H9 (cell line): Measurements from ENCODE around the gene ADGRA1. TPM values are rescaled to one million over a fixed set of nuclear protein-coding genes. Genes with fewer than 3 reads are reported as not detected.

Source experiments
- DNase-seq: peaks from one replicate; pipeline ENCODE4 v3.0.0-alpha.2; 2017
- H2AFZ ChIP-seq: one replicate; pipeline ENCODE4 v1.6.1; 2013; ENCODE audit warnings: mild to moderate bottlenecking, low read length, control low read depth, moderate library complexity
- H2AK5ac ChIP-seq: 2 replicates; pipeline ENCODE4 v1.6.1; 2013; ENCODE audit warnings: low read length, control low read depth, mixed read lengths; ENCODE audit not compliant: insufficient read length
- H2BK120ac ChIP-seq: one replicate; pipeline ENCODE4 v1.6.1; 2013; ENCODE audit warnings: low read depth, mild to moderate bottlenecking, low read length, control low read depth, inconsistent platforms; ENCODE audit not compliant: poor library complexity, severe bottlenecking
- H2BK12ac ChIP-seq: 2 replicates; pipeline ENCODE4 v1.6.1; 2013; ENCODE audit warnings: low read length, control low read depth, mixed read lengths, low read depth; ENCODE audit not compliant: insufficient read length
- H2BK15ac ChIP-seq: 2 replicates; pipeline ENCODE4 v1.6.1; 2013; ENCODE audit warnings: low read depth, low read length, control low read depth
- H2BK20ac ChIP-seq: one replicate; pipeline ENCODE4 v1.6.1; 2013; ENCODE audit warnings: low read depth, mild to moderate bottlenecking, low read length, control low read depth, inconsistent platforms; ENCODE audit not compliant: poor library complexity, severe bottlenecking
- H2BK5ac ChIP-seq: 2 replicates; pipeline ENCODE4 v1.6.1; 2013; ENCODE audit warnings: low read length, control low read depth, mixed read lengths; ENCODE audit not compliant: insufficient read length
- H3K14ac ChIP-seq: 2 replicates; pipeline ENCODE4 v1.6.1; 2013; ENCODE audit warnings: low read length, control low read depth; ENCODE audit not compliant: insufficient read depth
- H3K18ac ChIP-seq: 2 replicates; pipeline ENCODE4 v1.6.1; 2013; ENCODE audit warnings: low read depth, mild to moderate bottlenecking, mixed read lengths, low read length, control low read depth; ENCODE audit not compliant: insufficient read length
- H3K23ac ChIP-seq: 2 replicates; pipeline ENCODE4 v1.6.1; 2013; ENCODE audit warnings: low read length, control low read depth, mixed read lengths, low read depth; ENCODE audit not compliant: insufficient read length
- H3K23me2 ChIP-seq: 2 replicates; pipeline ENCODE4 v1.6.1; 2013; ENCODE audit warnings: low read depth, mild to moderate bottlenecking, mixed read lengths, low read length, control low read depth; ENCODE audit not compliant: insufficient read length, poor library complexity, severe bottlenecking
- H3K27ac ChIP-seq: 2 replicates; pipeline ENCODE4 v1.5.1; 2013; ENCODE audit warnings: low read length, control low read depth, mixed read lengths, low read depth; ENCODE audit not compliant: insufficient read length
- H3K27me3 ChIP-seq: 2 replicates; pipeline ENCODE4 v1.6.1; 2013; ENCODE audit warnings: low read length, control low read depth, inconsistent platforms; ENCODE audit not compliant: insufficient read depth
- H3K4ac ChIP-seq: 2 replicates; pipeline ENCODE4 v1.6.1; 2013; ENCODE audit warnings: low read depth, mild to moderate bottlenecking, control low read depth, inconsistent platforms, low read length, moderate library complexity
- H3K4me1 ChIP-seq: 2 replicates; pipeline ENCODE4 v1.6.1; 2013; ENCODE audit warnings: low read length, control low read depth, inconsistent platforms; ENCODE audit not compliant: insufficient read depth
- H3K4me2 ChIP-seq: 2 replicates; pipeline ENCODE4 v1.6.1; 2013; ENCODE audit warnings: low read length, control low read depth, mixed read lengths; ENCODE audit not compliant: insufficient read length, insufficient read depth
- H3K56ac ChIP-seq: 2 replicates; pipeline ENCODE4 v1.6.1; 2013; ENCODE audit warnings: low read depth, mild to moderate bottlenecking, mixed read lengths, low read length, control low read depth; ENCODE audit not compliant: insufficient read length
- H3K79me1 ChIP-seq: 2 replicates; pipeline ENCODE4 v1.6.1; 2013; ENCODE audit warnings: low read depth, mild to moderate bottlenecking, moderate library complexity, low read length, control low read depth, inconsistent platforms; ENCODE audit not compliant: insufficient read depth, poor library complexity, severe bottlenecking
- H3K79me2 ChIP-seq: 2 replicates; pipeline ENCODE4 v1.6.1; 2013; ENCODE audit warnings: low read length, control low read depth, inconsistent platforms; ENCODE audit not compliant: insufficient read depth
- H3K9ac ChIP-seq: 2 replicates; pipeline ENCODE4 v1.6.1; 2013; ENCODE audit warnings: low read length, control low read depth, mixed read lengths; ENCODE audit not compliant: insufficient read length; ENCODE audit errors: extremely low read depth
- H3K9me3 ChIP-seq: one replicate; pipeline ENCODE4 v1.6.1; 2013; ENCODE audit warnings: low read depth, low read length, inconsistent platforms; ENCODE audit not compliant: control insufficient read depth
- H3T11ph ChIP-seq: one replicate; pipeline ENCODE4 v1.6.1; 2013; ENCODE audit warnings: mild to moderate bottlenecking, low read length, control low read depth, inconsistent platforms
- H4K20me1 ChIP-seq: one replicate; pipeline ENCODE4 v1.6.1; 2013; ENCODE audit not compliant: control insufficient read depth, insufficient read length, insufficient read depth
- H4K5ac ChIP-seq: 2 replicates; pipeline ENCODE4 v1.6.1; 2013; ENCODE audit warnings: low read depth, mild to moderate bottlenecking, mixed read lengths, low read length, control low read depth; ENCODE audit not compliant: insufficient read length
- H4K8ac ChIP-seq: replicated peaks from 2 replicates; pipeline ENCODE4 v1.6.1; 2013; ENCODE audit warnings: low read length, control low read depth, mixed read lengths, low read depth; ENCODE audit not compliant: insufficient read length
- H4K91ac ChIP-seq: 2 replicates; pipeline ENCODE4 v1.6.1; 2013; ENCODE audit warnings: low read depth, mild to moderate bottlenecking, moderate library complexity, mixed read lengths, low read length, control low read depth; ENCODE audit not compliant: insufficient read length
- H3K27ac Mint-ChIP-seq, 3 experiments: 2 replicates in 2 of 3; 3 replicates in 1 of 3; pipeline ENCODE4 v1.8.0; 2020 to 2021; ENCODE audit warnings: mixed read lengths in 3 of 3, mild to moderate bottlenecking in 1 of 3, moderate library complexity in 1 of 3
- H3K27me3 Mint-ChIP-seq: 2 replicates; pipeline ENCODE4 v1.8.0; 2021; ENCODE audit warnings: low read depth, mild to moderate bottlenecking, moderate library complexity, mixed read lengths
- H3K36me3 Mint-ChIP-seq, 3 experiments: 2 replicates in 2 of 3; 3 replicates in 1 of 3; pipeline ENCODE4 v1.8.0; 2020 to 2021; ENCODE audit warnings: low read depth in 3 of 3, mixed read lengths in 3 of 3; ENCODE audit not compliant: insufficient read depth in 1 of 3
- H3K4me1 Mint-ChIP-seq, 2 experiments: 2 replicates each; pipeline ENCODE4 v1.8.0; 2020; ENCODE audit warnings: mixed read lengths in 2 of 2
- H3K4me3 Mint-ChIP-seq, 2 experiments: 2 replicates in 1 of 2; 3 replicates in 1 of 2; pipeline ENCODE4 v1.8.0; 2020 to 2021; ENCODE audit warnings: mild to moderate bottlenecking in 2 of 2, mixed read lengths in 2 of 2, moderate library complexity in 1 of 2
- H3K9me3 Mint-ChIP-seq, 2 experiments: 2 replicates in 1 of 2; 3 replicates in 1 of 2; pipeline ENCODE4 v1.8.0; 2020; ENCODE audit warnings: mild to moderate bottlenecking in 2 of 2, mixed read lengths in 2 of 2, moderate library complexity in 1 of 2
- CTCF ChIP-seq: fragments of 200-600 bp; sonication (generic); conservative IDR thresholded peaks from 3 replicates; pipeline ENCODE4 v1.8.0; 2021; ENCODE audit warnings: antibody characterized with exemption, mild to moderate bottlenecking
- WGBS: extraction: QIAGEN DNeasy Blood & Tissue Kit; methylation state at CpG from one replicate; pipeline ENCODE4 v1.1.7; 2013; ENCODE audit warnings: missing lambda C conversion rate, low lambda C conversion rate, mixed read lengths; ENCODE audit not compliant: insufficient read length; ENCODE audit errors: extremely low coverage; 5-methylcytosine and 5-hydroxymethylcytosine counted together
- total RNA-seq: library from RNA; stranded (reverse); gene quantifications from 2 replicates; pipeline ENCODE4 v1.2.1, GENCODE V29; 2021

ADGRA1 gene
- total RNA-seq, 1 experiment from 2014 or later: 0.11 TPM

GRCh38 chr10:133123746-133124356 lies 36.1 kb downstream of the ADGRA1 start:
- no peak overlapping the region for H3K27ac ChIP-seq
- no peak overlapping the region for H4K91ac ChIP-seq
- no peak overlapping the region for H3K56ac ChIP-seq
- no peak overlapping the region for H4K5ac ChIP-seq
- no peak overlapping the region for H3T11ph ChIP-seq
- Mint-ChIP-seq H3K4me3 (no peak overlapping the region), H3K27ac (peak overlapping the region in 1 of 3 experiments; percentile 27; a peak in 1 of 7 replicates), H3K27me3 (peaks cover 10% of the 10 kb centered on the region), H3K4me1 (peaks cover 0 to 2% of the 10 kb centered on the region in 2 experiments; a peak in 1 of 4 replicates), H3K9me3 (peaks cover 9 to 15% of the 10 kb centered on the region in 2 experiments), H3K36me3 (no peaks in the 10 kb centered on the region; a peak in 2 of 7 replicates)
- H2BK12ac ChIP-seq: no peak overlapping the region
- H2AK5ac ChIP-seq: no peak overlapping the region
- H3K79me1 ChIP-seq: no peaks in the 10 kb centered on the region
- no peak for DNase-seq
- H2BK5ac ChIP-seq: no peak overlapping the region
- H2AFZ ChIP-seq: no peak overlapping the region
- H3K4me2 ChIP-seq: no peak overlapping the region
- no peaks in the 10 kb centered on the region for H3K4me1 ChIP-seq
- H4K20me1 ChIP-seq: no peaks in the 10 kb centered on the region
- no peak overlapping the region for H3K23ac ChIP-seq
- H4K8ac ChIP-seq: no peak overlapping the region
- TF ChIP-seq CTCF: no peak
- no peaks in the 10 kb centered on the region for H3K27me3 ChIP-seq
- no peaks in the 10 kb centered on the region for H3K79me2 ChIP-seq
- H3K9ac ChIP-seq: no peak overlapping the region
- H3K23me2 ChIP-seq: no peaks in the 10 kb centered on the region
- no peak overlapping the region for H2BK20ac ChIP-seq
- no peak overlapping the region for H3K14ac ChIP-seq
- H3K9me3 ChIP-seq: no peaks in the 10 kb centered on the region
- H2BK120ac ChIP-seq: no peak overlapping the region
- no CpG with 5 or more reads among the region's 23 CpGs for WGBS
- no peak overlapping the region for H3K18ac ChIP-seq
- H3K4ac ChIP-seq: no peak overlapping the region
- H2BK15ac ChIP-seq: no peak overlapping the region
